Activated CD4-positive, alpha-beta T cell treated with anti-CD3 and anti-CD28 coated beads, Interleukin-2, amount 10 ng/mL, durations not matched to agents 7 days and 5 days (primary cell): Measurements from ENCODE around the gene CLN6. TPM values are rescaled to one million over a fixed set of nuclear protein-coding genes. Genes with fewer than 3 reads are reported as not detected.

ENCODE experiments used
- CTCF ChIA-PET: fragments of 350-600 bp; sonication (Branson Sonifier 250); formaldehyde crosslinking; loops from one replicate; lab custom pipeline; 2021; ENCODE audit warnings: antibody characterized with exemption; lab: Charles Lee
- POLR2A ChIA-PET: fragments of 350-600 bp; sonication (Branson Sonifier 250); formaldehyde crosslinking; loops from one replicate; lab custom pipeline; 2021; ENCODE audit warnings: antibody characterized with exemption; lab: Charles Lee
- DNase-seq: peaks from one replicate; pipeline ENCODE4 v3.0.0-alpha.2; 2020
- H3K27ac Mint-ChIP-seq: one replicate; pipeline ENCODE4 v1.8.0; 2021; ENCODE audit warnings: mild to moderate bottlenecking, moderate library complexity, mixed read lengths
- H3K27me3 Mint-ChIP-seq: one replicate; pipeline ENCODE4 v1.8.0; 2021; ENCODE audit warnings: mixed read lengths
- H3K36me3 Mint-ChIP-seq: one replicate; pipeline ENCODE4 v1.8.0; 2021; ENCODE audit warnings: low read depth, mixed read lengths
- H3K4me1 Mint-ChIP-seq: one replicate; pipeline ENCODE4 v1.8.0; 2021; ENCODE audit warnings: mixed read lengths
- H3K4me3 Mint-ChIP-seq: one replicate; pipeline ENCODE4 v1.8.0; 2021; ENCODE audit warnings: mild to moderate bottlenecking, moderate library complexity, mixed read lengths
- H3K9me3 Mint-ChIP-seq: one replicate; pipeline ENCODE4 v1.8.0; 2021; ENCODE audit warnings: mixed read lengths
- total RNA-seq, 2 experiments: library from RNA; stranded (reverse); gene quantifications; one replicate each; pipeline ENCODE4 v1.2.3, GENCODE V29; 2021

Gene CLN6
- total RNA-seq, 2 experiments from 2014 or later: 57.6 to 61.9 TPM

DNA sequence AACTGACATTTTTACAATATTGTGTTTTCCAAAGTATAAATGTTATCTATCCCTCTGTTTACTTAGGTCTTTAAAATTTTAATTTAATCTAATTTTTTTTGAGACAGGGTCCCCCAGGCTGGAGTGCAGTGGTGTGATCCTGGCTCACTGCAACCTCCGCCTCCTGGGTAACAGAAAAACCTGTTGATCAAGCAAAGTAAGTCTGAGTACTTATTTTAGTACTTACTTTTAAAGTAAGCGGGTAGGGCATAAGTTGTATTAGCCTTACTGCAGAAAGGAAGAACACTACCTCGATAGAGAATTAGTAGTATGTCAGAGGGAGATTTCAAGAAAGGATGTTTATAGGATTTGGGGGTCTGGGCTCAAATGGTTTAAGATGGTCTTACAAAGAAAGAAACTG is 36.1 kb upstream of the CLN6 start:
- no peaks in the 10 kb centered on the region for H3K9me3 Mint-ChIP-seq
- no peak for DNase-seq
- H3K4me1 Mint-ChIP-seq: no peaks in the 10 kb centered on the region
- ChIA-PET CTCF (no interaction called here), POLR2A (no interaction called here)
- no peaks in the 10 kb centered on the region for H3K36me3 Mint-ChIP-seq
- H3K4me3 Mint-ChIP-seq: no peak overlapping the region
- H3K27ac Mint-ChIP-seq: no peak overlapping the region
- H3K27me3 Mint-ChIP-seq: peaks cover 45% of the 10 kb centered on the region

DNA sequence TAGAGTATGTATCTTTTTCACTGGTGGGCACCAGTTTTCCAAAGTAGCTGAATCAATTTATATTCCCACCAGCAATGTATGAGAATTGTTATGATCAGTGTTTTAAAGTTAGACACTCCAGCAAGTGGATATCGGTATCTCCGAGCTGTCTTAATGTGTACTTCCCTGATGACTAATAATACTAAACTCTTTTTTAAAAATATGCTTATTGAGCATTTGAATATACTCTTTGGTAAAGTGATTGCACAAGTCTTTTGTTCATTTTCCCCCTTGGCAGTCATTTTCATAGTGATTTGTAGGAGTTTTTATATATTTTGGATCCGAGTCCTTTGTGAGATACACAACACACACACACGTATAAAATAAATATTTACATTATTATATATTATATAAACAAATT is 35.6 kb upstream of the CLN6 start:
- H3K27ac Mint-ChIP-seq: no peak overlapping the region
- ChIA-PET POLR2A (interaction anchor here (0.6 kb wide), 1 partner anchor 580 kb away, joined by 3 read pairs; no protein-coding TSS in a partner anchor), CTCF (interaction anchor here (0.6 kb wide), 1 partner anchor 70 kb away, joined by 3 read pairs; no protein-coding TSS in a partner anchor)
- no peak for DNase-seq
- H3K9me3 Mint-ChIP-seq: no peaks in the 10 kb centered on the region
- H3K4me3 Mint-ChIP-seq: no peak overlapping the region
- no peaks in the 10 kb centered on the region for H3K4me1 Mint-ChIP-seq
- H3K36me3 Mint-ChIP-seq: no peaks in the 10 kb centered on the region
- peaks cover 45% of the 10 kb centered on the region for H3K27me3 Mint-ChIP-seq

DNA sequence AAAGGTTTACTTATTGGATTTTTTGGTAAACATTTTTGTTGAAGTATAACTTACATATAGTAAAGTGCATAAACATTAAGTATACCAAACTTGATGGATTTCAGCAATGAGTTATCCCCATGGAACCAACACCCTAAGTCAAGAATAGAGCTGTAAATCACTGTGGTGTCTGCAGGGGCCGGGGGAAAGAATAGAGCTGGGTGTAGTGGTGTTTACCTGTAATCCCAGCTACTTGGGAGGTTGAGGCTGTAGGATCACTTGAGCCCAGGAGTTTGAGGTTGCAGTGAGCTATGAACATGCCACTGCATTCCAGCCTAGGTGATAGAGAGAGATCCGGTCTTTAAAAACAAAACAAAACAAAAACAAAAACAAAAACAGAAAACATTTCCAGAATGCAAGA is 34.8 kb upstream of the CLN6 start:
- CTCF ChIA-PET: interaction anchor here (0.6 to 1.2 kb wide), 5 partner anchors 11 to 359 kb away, joined by 3 to 5 read pairs (median 3); partner anchors contain the start of gene FEM1B
- Mint-ChIP-seq H3K36me3 (no peaks in the 10 kb centered on the region), H3K27ac (no peak overlapping the region), H3K9me3 (no peaks in the 10 kb centered on the region), H3K27me3 (peaks cover 45% of the 10 kb centered on the region), H3K4me1 (peaks cover 2% of the 10 kb centered on the region), H3K4me3 (no peak overlapping the region)
- POLR2A ChIA-PET: interaction anchor here (0.6 kb wide), 1 partner anchor 581 kb away, joined by 3 read pairs; no protein-coding TSS in a partner anchor
- no peak for DNase-seq

DNA sequence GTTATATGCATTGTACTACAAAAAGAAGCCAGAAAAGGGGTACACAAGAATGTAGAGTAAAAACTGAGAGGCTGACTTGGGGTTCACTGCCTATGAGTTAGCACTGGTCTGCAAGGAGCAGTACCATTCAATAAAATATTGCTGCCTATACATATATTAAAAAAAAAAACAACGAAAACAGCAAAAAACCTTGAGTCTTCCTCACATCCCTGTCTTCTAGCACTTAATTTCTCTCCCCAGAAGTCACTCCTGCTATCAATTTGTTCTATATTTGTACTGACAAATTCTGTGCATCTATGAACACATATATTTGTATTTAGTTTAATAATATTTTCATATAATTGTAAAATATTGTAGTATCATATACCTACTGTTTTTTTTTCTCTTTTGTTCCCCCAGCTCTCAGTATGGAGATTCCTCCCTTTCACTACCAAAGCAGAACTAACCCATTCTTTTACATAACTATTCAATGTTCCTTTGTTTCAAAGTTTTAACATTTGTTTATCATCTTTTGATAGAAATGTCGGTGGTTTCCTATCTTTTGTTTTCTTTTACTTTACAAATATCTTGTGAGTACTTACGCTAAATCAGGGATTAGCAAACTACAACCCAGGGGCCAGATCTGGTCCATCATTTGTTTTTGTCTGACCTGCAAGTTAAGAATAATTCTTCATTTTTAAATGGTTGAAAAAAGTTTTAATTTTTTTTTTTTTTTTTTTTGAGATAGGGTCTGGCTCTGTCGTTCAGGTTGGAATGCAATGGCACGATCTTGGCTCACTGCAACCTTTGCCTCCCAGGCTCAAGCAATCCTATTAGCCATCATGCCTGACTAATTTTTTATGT is 33.2 kb upstream of the CLN6 start:
- no peak for DNase-seq
- POLR2A ChIA-PET: no interaction called here
- H3K27ac Mint-ChIP-seq: no peak overlapping the region
- peaks cover 7% of the 10 kb centered on the region for H3K4me1 Mint-ChIP-seq
- CTCF ChIA-PET: interaction anchor here (0.6 kb wide), 1 partner anchor 65 kb away, joined by 5 read pairs; no protein-coding TSS in a partner anchor
- H3K36me3 Mint-ChIP-seq: no peaks in the 10 kb centered on the region
- no peak overlapping the region for H3K4me3 Mint-ChIP-seq
- no peaks in the 10 kb centered on the region for H3K9me3 Mint-ChIP-seq
- peaks cover 35% of the 10 kb centered on the region for H3K27me3 Mint-ChIP-seq

DNA sequence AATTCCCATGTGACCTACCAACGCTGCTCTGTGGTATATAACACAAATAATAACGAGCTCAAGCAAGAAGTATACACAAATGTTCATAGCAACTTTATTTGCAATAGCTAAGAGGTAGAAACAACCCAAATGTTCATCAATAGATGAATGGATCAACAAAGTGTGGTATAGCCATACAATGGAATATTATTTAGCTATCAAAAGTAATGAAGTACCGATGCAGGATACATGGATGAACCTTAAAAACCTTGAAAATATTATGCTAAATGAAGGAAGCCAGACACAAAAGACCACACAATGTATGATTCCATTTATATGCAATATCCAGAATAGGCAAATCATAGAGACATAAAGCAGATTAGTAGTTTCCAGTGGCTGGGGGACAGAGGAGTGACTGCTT is 32.5 kb upstream of the CLN6 start:
- Mint-ChIP-seq H3K36me3 (no peaks in the 10 kb centered on the region), H3K27me3 (peaks cover 32% of the 10 kb centered on the region), H3K27ac (no peak overlapping the region), H3K4me3 (no peak overlapping the region), H3K9me3 (no peaks in the 10 kb centered on the region), H3K4me1 (peaks cover 12% of the 10 kb centered on the region)
- ChIA-PET CTCF (no interaction called here), POLR2A (no interaction called here)
- DNase-seq: no peak

DNA sequence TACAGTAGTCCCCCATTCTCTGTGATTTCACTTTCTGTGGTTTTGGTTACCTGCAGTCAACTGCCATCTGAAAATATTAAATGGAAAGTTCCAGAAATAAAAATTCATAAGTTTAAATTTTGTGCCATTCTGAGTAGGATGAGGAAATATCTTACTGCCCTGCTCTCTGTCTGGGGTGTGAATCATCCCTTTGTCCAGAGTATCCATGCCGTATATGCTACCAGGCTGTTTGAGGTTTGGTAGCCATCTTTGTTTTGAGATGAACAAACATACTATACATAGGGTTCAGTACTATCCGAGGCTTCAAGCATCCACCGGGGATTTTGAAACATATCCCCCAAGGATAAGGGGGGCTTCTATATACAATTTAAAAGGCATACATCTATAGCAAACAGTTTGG is 31.7 kb upstream of the CLN6 start:
- H3K27ac Mint-ChIP-seq: no peak overlapping the region
- peaks cover 14% of the 10 kb centered on the region for H3K4me1 Mint-ChIP-seq
- ChIA-PET CTCF (no interaction called here), POLR2A (no interaction called here)
- H3K4me3 Mint-ChIP-seq: no peak overlapping the region
- no peaks in the 10 kb centered on the region for H3K9me3 Mint-ChIP-seq
- H3K27me3 Mint-ChIP-seq: peaks cover 31% of the 10 kb centered on the region
- DNase-seq: no peak
- H3K36me3 Mint-ChIP-seq: no peaks in the 10 kb centered on the region

- POLR2A ChIA-PET: no interaction called here
- Mint-ChIP-seq H3K27ac (no peak overlapping the region), H3K9me3 (no peaks in the 10 kb centered on the region), H3K4me3 (no peak overlapping the region), H3K27me3 (peaks cover 29% of the 10 kb centered on the region), H3K4me1 (peaks cover 14% of the 10 kb centered on the region), H3K36me3 (no peaks in the 10 kb centered on the region)
- CTCF ChIA-PET: interaction anchor here (0.6 kb wide), 1 partner anchor 45 kb away, joined by 4 read pairs; no protein-coding TSS in a partner anchor
- DNase-seq: no peak
Observed at GRCh38 chr15:68259883-68260282, 30.4 kb upstream of the CLN6 start.

DNA sequence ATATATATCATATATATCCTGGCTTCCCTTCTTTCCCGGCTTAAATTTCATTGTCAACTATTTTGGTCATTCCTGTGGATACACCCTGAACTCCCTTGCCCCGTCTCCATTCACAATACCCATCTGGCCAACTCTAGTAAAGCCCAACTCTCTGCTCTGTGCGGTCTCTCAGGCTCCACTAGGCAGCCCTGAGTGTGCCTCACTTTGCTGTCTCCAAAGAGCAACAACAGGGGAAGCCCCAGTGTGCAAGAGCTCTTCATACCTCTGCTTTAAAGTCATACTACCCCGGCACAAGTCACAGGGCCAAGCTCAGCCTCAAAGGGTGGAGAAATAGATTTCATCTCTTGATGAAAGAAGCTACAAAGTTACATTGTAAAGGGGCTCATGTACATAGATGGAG is 29.2 kb upstream of the CLN6 start:
- Mint-ChIP-seq H3K9me3 (no peaks in the 10 kb centered on the region), H3K4me3 (no peak overlapping the region), H3K4me1 (peaks cover 14% of the 10 kb centered on the region), H3K27ac (peak overlapping the region; percentile 44), H3K36me3 (no peaks in the 10 kb centered on the region), H3K27me3 (peaks cover 22% of the 10 kb centered on the region)
- POLR2A ChIA-PET: interaction anchor here (0.6 kb wide), 1 partner anchor 33 kb away, joined by 3 read pairs; no protein-coding TSS in a partner anchor
- CTCF ChIA-PET: interaction anchor here (0.6 kb wide), 1 partner anchor 1193 kb away, joined by 3 read pairs; no protein-coding TSS in a partner anchor
- no peak for DNase-seq

GRCh38 chr15:68256675-68257450 is 27.3 kb upstream of the CLN6 start:
- Mint-ChIP-seq H3K36me3 (no peaks in the 10 kb centered on the region), H3K9me3 (no peaks in the 10 kb centered on the region)

DNA sequence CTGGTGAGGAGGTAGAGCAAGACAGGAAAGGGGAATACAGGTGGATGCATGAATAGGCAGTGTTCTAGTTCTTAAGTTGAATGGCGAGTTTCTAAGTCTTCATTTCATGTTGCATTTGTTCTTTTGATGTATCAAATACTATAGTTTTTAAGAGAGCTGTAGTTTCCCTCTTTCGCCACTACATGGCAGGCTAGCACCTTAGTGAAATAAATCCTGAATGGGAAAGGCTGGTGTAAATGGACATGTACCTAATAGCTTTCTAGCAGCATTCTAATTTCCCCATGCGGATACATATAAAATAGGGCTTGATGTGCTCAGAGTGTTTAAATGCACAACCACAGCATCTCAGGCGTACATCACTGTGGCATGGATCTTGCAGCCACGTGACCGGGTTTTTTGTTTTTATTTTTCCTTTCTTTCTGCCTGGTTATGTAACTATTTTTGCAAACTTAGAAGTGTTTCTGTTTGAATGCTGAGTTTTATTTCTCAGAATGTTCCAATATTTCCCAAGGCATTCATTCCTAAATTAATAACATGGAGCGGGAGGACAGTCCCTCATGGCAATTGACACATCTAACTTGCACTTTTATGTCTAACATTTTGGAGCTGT is 23.5 kb upstream of the CLN6 start:
- Mint-ChIP-seq H3K4me1 (peaks cover 9% of the 10 kb centered on the region), H3K27me3 (peaks cover 20% of the 10 kb centered on the region), H3K27ac (no peak overlapping the region), H3K36me3 (no peaks in the 10 kb centered on the region), H3K4me3 (no peak overlapping the region), H3K9me3 (no peaks in the 10 kb centered on the region)
- peak; percentile 66 for DNase-seq
- CTCF ChIA-PET: interaction anchor here (0.6 to 1.9 kb wide), 9 partner anchors 9 to 421 kb away, joined by 3 to 10 read pairs (median 3); no protein-coding TSS in a partner anchor
- POLR2A ChIA-PET: interaction anchor here (0.7 to 1.3 kb wide), 3 partner anchors 25 to 129 kb away, joined by 3 to 4 read pairs (median 4); no protein-coding TSS in a partner anchor

More at GRCh38 chr15:68256675-68257450, 27.3 kb upstream of the CLN6 start:
- ChIA-PET POLR2A (no interaction called here), CTCF (no interaction called here)
- peak overlapping the region; percentile 54 for H3K4me3 Mint-ChIP-seq
- H3K4me1 Mint-ChIP-seq: peaks cover 16% of the 10 kb centered on the region
- H3K27me3 Mint-ChIP-seq: peaks cover 11% of the 10 kb centered on the region
- H3K27ac Mint-ChIP-seq: peak overlapping the region; percentile 71
- peak; percentile 76 for DNase-seq

- H3K27ac Mint-ChIP-seq: no peak overlapping the region
- peaks cover 4% of the 10 kb centered on the region for H3K9me3 Mint-ChIP-seq
- DNase-seq: no peak
- H3K36me3 Mint-ChIP-seq: peaks cover 2% of the 10 kb centered on the region
- ChIA-PET POLR2A (no interaction called here), CTCF (interaction anchor here (0.6 to 0.9 kb wide), 2 partner anchors 19 to 1461 kb away, joined by 3 read pairs; no protein-coding TSS in a partner anchor)
- peaks cover 24% of the 10 kb centered on the region for H3K27me3 Mint-ChIP-seq
- no peak overlapping the region for H3K4me3 Mint-ChIP-seq
- H3K4me1 Mint-ChIP-seq: peaks cover 2% of the 10 kb centered on the region
Observed at GRCh38 chr15:68249058-68249713, 19.7 kb upstream of the CLN6 start.

DNA sequence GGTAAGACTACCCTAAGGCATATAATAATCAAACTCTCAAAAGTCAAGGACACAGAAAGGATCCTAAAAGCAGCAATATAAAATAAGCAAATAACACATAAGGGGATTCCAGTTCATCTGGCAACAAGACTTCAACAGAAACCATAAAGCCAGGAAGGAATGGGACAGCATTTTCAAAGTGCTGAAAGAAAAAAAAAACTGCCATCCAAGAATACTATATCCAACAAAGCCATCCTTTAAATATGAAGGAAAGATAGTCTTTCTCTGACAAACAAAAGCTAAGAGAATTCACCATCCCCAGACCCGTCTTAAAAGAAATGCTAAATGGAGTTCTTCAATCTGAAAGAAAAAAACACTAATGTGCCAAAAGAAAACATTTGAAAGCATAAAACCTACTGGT is 14.7 kb upstream of the CLN6 start:
- POLR2A ChIA-PET: no interaction called here
- CTCF ChIA-PET: interaction anchor here (0.7 to 2.9 kb wide), 2 partner anchors 9 to 22 kb away, joined by 3 to 10 read pairs; no protein-coding TSS in a partner anchor
- H3K36me3 Mint-ChIP-seq: peaks cover 6% of the 10 kb centered on the region

More for the DNA sequence above, 14.7 kb upstream of the CLN6 start:
- no peak overlapping the region for H3K27ac Mint-ChIP-seq
- no peak for DNase-seq
- H3K4me1 Mint-ChIP-seq: no peaks in the 10 kb centered on the region
- no peak overlapping the region for H3K4me3 Mint-ChIP-seq
- peaks cover 11% of the 10 kb centered on the region for H3K9me3 Mint-ChIP-seq
- H3K27me3 Mint-ChIP-seq: peaks cover 15% of the 10 kb centered on the region
